Activated CD4-positive, alpha-beta T cell treated with anti-CD3 and anti-CD28 coated beads, Interleukin-2, Interleukin-6, amounts not matched to agents 100 ng/mL and 50 ng/mL, durations not matched to agents 16 hours and 8 hours (primary cell): Measurements from ENCODE around the gene B3GNT9.

Source experiments
- DNase-seq: peaks from one replicate; pipeline ENCODE4 v3.0.0-alpha.2; 2020

The B3GNT9 gene

GRCh38 chr16:67184995-67185650 is 34.3 kb upstream of the B3GNT9 start:
- DNase-seq = peak; percentile 88

GRCh38 chr16:67184453-67184994 is 33.7 kb upstream of the B3GNT9 start:
- DNase-seq = no peak

- peak; percentile 98 for DNase-seq
These were observed 33.0 kb upstream of the B3GNT9 start, which contains the start of gene MATCAP1 for GRCh38 chr16:67183627-67184452. Gene MATCAP1 (minus strand): TSS chr16:67183963. CDS start chr16:67180610, 3,353 bp downstream.

- no peak for DNase-seq
These were observed 32.5 kb upstream of the B3GNT9 start for GRCh38 chr16:67183284-67183626.

- DNase-seq = no peak
These were observed 31.5 kb upstream of the B3GNT9 start for GRCh38 chr16:67182288-67182687.

GRCh38 chr16:67181346-67181745 is 30.5 kb upstream of the B3GNT9 start:
- DNase-seq = no peak

GRCh38 chr16:67180166-67180565 is 29.4 kb upstream of the B3GNT9 start:
- no peak for DNase-seq

- DNase-seq = peak; percentile 40
These were observed 28.8 kb upstream of the B3GNT9 start for GRCh38 chr16:67179421-67180080.

GRCh38 chr16:67177743-67178699 is 27.2 kb upstream of the B3GNT9 start:
- DNase-seq = peak; percentile 54

GRCh38 chr16:67176662-67177061 is 25.9 kb upstream of the B3GNT9 start:
- no peak for DNase-seq

GRCh38 chr16:67174706-67175231 is 24.0 kb upstream of the B3GNT9 start:
- no peak for DNase-seq

- DNase-seq = peak; percentile 80
These were observed 23.3 kb upstream of the B3GNT9 start for GRCh38 chr16:67173808-67174705.

GRCh38 chr16:67173323-67173722 is 22.5 kb upstream of the B3GNT9 start:
- DNase-seq = no peak

- DNase-seq = no peak
These were observed 20.3 kb upstream of the B3GNT9 start for GRCh38 chr16:67170949-67171649.

- peak; percentile 71 for DNase-seq
These were observed 19.6 kb upstream of the B3GNT9 start, which contains the start of gene NOL3 for GRCh38 chr16:67170168-67170948. Gene NOL3 (plus strand): TSS chr16:67170538.

- peak; percentile 70 for DNase-seq
These were observed 18.9 kb upstream of the B3GNT9 start for GRCh38 chr16:67169642-67170167.

- no peak for DNase-seq
These were observed 18.2 kb upstream of the B3GNT9 start for GRCh38 chr16:67169011-67169451.

- DNase-seq = no peak
These were observed 16.8 kb upstream of the B3GNT9 start for GRCh38 chr16:67167588-67167987.

- no peak for DNase-seq
These were observed 15.9 kb upstream of the B3GNT9 start for GRCh38 chr16:67166598-67167168.
